Activated B cell treated with CpG ODN at 0.5 μM for 24 hours (primary cell): ENCODE results near the gene SEMA6A. TPM values are rescaled to one million over a fixed set of nuclear protein-coding genes. Genes with fewer than 3 reads are reported as not detected.

ENCODE experiments used
- ATAC-seq: fragments of 200-7000 bp; cut with Tn5 transposase; one replicate; pipeline ENCODE4 v1.10.0; 2021; ENCODE audit warnings: low read depth, mild to moderate bottlenecking, moderate library complexity
- CTCF ChIA-PET: fragments of 350-600 bp; sonication (Branson Sonifier 250); formaldehyde crosslinking; loops from one replicate; lab custom pipeline; 2021; ENCODE audit warnings: antibody characterized with exemption; lab: Charles Lee
- POLR2A ChIA-PET: fragments of 350-600 bp; sonication (Branson Sonifier 250); formaldehyde crosslinking; loops from one replicate; lab custom pipeline; 2021; ENCODE audit warnings: antibody characterized with exemption; lab: Charles Lee
- DNase-seq: peaks from one replicate; pipeline ENCODE4 v3.0.0; 2022
- H3K27ac Mint-ChIP-seq: one replicate; pipeline ENCODE4 v1.8.0; 2020; ENCODE audit warnings: mixed read lengths
- H3K27me3 Mint-ChIP-seq: one replicate; pipeline ENCODE4 v1.8.0; 2021; ENCODE audit warnings: mixed read lengths
- H3K36me3 Mint-ChIP-seq: one replicate; pipeline ENCODE4 v1.8.0; 2021; ENCODE audit warnings: low read depth, mixed read lengths
- H3K4me1 Mint-ChIP-seq: one replicate; pipeline ENCODE4 v1.8.0; 2021; ENCODE audit warnings: mixed read lengths
- H3K4me3 Mint-ChIP-seq: one replicate; pipeline ENCODE4 v1.8.0; 2020; ENCODE audit warnings: mild to moderate bottlenecking, mixed read lengths
- H3K9me3 Mint-ChIP-seq: one replicate; pipeline ENCODE4 v1.8.0; 2020; ENCODE audit warnings: mixed read lengths
- intact Hi-C: fragments of 100-400 bp; cut with micrococcal nuclease; formaldehyde crosslinking; loops from one replicate; pipeline ENCODE4 v1.15.1; 2024
- total RNA-seq: library from RNA; stranded (reverse); gene quantifications from 2 replicates; pipeline ENCODE4 v1.2.3, GENCODE V29; 2022
- TF ChIP-seq, protein P1 (sequence below): fragments of 200-600 bp; IDR thresholded peaks from one replicate; pipeline ENCODE4 v1.8.0; 2022; ENCODE audit warnings: antibody characterized with exemption, mild to moderate bottlenecking

SEMA6A gene
- total RNA-seq, 1 donor from 2014 or later: 0.20 TPM

DNA sequence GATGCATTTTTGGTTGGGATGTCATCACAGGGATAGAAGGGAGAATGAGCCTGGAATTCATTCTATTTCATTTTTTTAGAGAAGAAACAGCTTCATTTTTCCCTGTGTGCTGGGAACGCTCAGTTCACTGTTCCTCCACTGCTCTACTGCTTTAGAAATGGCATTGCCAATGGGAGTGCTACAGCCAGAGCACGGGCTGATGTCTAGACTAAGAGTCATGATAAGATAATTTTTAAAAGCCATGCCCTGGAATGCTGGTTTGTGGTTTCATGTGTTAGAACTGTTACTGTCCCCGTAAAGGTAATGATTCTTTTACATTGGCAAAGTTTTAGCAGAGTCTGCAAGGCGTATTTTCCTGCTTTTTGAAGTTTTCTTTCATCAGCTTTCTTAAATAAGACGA is 119.6 kb downstream of the SEMA6A start:
- ATAC-seq (no peak), DNase-seq (no peak)
- POLR2A ChIA-PET: no interaction called here
- H3K4me3 Mint-ChIP-seq: no peak overlapping the region
- no peaks in the 10 kb centered on the region for H3K9me3 Mint-ChIP-seq
- CTCF ChIA-PET: no interaction called here
- H3K27ac Mint-ChIP-seq: no peak overlapping the region
- TF ChIP-seq, protein P1, sequence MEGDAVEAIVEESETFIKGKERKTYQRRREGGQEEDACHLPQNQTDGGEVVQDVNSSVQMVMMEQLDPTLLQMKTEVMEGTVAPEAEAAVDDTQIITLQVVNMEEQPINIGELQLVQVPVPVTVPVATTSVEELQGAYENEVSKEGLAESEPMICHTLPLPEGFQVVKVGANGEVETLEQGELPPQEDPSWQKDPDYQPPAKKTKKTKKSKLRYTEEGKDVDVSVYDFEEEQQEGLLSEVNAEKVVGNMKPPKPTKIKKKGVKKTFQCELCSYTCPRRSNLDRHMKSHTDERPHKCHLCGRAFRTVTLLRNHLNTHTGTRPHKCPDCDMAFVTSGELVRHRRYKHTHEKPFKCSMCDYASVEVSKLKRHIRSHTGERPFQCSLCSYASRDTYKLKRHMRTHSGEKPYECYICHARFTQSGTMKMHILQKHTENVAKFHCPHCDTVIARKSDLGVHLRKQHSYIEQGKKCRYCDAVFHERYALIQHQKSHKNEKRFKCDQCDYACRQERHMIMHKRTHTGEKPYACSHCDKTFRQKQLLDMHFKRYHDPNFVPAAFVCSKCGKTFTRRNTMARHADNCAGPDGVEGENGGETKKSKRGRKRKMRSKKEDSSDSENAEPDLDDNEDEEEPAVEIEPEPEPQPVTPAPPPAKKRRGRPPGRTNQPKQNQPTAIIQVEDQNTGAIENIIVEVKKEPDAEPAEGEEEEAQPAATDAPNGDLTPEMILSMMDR: no peak
- intact Hi-C loops: no loop called here
- peaks cover 4% of the 10 kb centered on the region for H3K36me3 Mint-ChIP-seq
- no peaks in the 10 kb centered on the region for H3K27me3 Mint-ChIP-seq
- peaks cover 15% of the 10 kb centered on the region for H3K4me1 Mint-ChIP-seq

DNA sequence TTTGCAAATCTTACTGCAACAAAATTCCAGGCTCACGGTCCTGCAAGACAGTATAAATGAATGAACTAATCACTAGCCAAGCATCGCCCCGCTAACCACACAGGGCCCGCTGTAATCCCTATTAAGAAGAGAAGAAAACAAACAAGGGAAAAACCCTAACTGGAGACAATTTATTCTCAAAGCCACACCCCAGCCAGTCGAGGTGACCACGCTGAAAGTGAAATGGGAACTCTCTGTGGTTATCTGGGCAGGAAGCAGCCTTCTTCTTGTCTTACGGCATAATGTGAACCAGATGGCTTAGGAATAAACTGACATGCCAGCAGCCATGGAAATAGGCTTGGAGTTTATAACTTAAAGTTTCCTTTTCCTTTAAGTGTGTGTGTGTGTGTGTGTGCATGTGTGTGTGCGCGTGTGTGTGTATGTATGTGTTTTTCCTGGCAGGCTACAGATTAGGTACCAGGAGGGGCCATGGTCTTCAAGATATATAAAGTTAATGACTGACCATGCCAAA is 120.2 kb downstream of the SEMA6A start:
- DNase-seq (no peak), ATAC-seq (no peak)
- peaks cover 15% of the 10 kb centered on the region for H3K4me1 Mint-ChIP-seq
- TF ChIP-seq, protein P1: no peak
- H3K27me3 Mint-ChIP-seq: no peaks in the 10 kb centered on the region
- ChIA-PET CTCF (no interaction called here), POLR2A (no interaction called here)
- H3K27ac Mint-ChIP-seq: no peak overlapping the region
- intact Hi-C loops: no loop called here
- no peaks in the 10 kb centered on the region for H3K9me3 Mint-ChIP-seq
- H3K36me3 Mint-ChIP-seq: peaks cover 7% of the 10 kb centered on the region
- no peak overlapping the region for H3K4me3 Mint-ChIP-seq

DNA sequence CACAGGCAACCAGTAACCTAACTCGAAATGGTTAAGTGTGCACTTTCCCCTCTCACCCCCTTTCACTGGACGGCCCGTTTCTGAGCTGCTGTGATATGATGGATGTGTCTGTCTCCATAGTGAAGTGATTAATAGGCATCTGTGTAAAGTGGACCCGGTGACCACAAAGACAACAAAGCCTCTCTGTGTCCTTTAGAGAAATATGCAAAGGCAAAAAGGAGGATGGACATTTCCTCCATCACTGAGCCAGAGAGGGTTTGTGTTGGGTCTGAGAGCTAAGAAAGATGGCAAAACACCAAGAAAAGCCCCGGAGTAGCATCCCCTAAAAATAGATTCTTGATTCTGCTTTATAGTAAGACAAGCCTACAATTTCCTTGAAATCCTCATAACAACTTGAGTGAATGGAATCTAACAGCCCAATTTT is 120.6 kb downstream of the SEMA6A start:
- Mint-ChIP-seq H3K4me3 (no peak overlapping the region), H3K36me3 (peaks cover 11% of the 10 kb centered on the region), H3K9me3 (no peaks in the 10 kb centered on the region), H3K4me1 (peaks cover 15% of the 10 kb centered on the region), H3K27ac (no peak overlapping the region), H3K27me3 (no peaks in the 10 kb centered on the region)
- no peak for ATAC-seq
- ChIA-PET POLR2A (no interaction called here), CTCF (no interaction called here)
- TF ChIP-seq, protein P1: no peak
- no peak for DNase-seq
- intact Hi-C loops: no loop called here

DNA sequence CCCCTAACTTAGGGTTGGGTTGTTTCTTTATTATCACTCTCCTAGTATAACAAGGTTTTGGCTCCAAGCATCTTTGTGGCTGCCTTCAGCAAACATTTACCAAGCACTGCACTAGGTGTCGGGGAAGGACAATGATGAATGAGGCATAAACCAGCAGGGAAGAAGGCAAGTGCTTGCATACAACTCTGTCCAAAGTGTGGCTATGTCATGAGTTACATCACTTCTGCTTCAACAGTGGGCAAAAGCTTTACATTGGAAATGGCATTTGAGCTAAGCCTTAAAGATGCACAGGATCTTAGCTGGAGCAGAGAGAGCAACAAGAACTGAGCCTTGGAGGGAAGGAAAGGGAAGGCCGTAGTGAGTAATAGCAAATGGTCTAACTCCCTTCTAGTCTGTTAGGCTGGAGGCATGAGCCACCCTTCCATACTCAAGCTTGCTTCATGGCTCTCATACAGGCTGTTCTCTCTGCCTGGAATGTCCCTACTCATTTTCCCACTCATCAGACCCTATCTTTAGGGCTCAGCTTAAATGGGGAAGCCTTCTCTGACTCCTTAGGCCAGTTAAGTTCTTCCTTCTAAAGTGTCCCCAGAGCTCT is 121.8 kb downstream of the SEMA6A start:
- intact Hi-C loops: no loop called here
- H3K36me3 Mint-ChIP-seq: peaks cover 14% of the 10 kb centered on the region
- POLR2A ChIA-PET: no interaction called here
- ATAC-seq (no peak), DNase-seq (no peak)
- TF ChIP-seq, protein P1: no peak
- no peaks in the 10 kb centered on the region for H3K27me3 Mint-ChIP-seq
- peaks cover 15% of the 10 kb centered on the region for H3K4me1 Mint-ChIP-seq
- no peak overlapping the region for H3K4me3 Mint-ChIP-seq
- H3K27ac Mint-ChIP-seq: no peak overlapping the region
- CTCF ChIA-PET: no interaction called here
- H3K9me3 Mint-ChIP-seq: no peaks in the 10 kb centered on the region

DNA sequence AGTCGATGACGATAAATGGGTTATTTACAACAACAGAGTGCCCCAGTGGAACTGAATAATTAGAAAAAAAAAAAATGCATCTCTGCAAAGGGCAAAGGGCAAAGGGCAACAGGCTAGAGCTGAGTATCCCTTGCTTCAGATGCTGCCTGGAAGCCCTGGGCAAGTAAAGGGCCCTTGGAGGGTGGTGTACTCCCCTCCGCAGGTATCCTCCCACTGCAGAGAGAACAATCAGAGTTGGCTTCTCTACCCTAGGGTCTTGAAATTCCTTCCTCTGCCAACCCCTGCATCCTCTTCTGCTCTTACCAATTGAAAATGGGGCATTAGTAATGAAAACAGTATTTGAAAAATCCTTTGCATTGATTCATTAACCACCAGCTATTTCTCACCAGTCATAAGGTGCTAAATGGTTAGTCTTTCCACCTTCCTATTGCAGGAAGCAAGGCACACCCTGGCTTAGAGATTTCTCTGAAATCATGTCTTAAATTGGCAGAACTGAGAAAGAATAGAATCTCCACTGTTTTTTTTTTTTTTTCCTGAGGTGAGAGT is 122.6 kb downstream of the SEMA6A start:
- H3K36me3 Mint-ChIP-seq: peaks cover 18% of the 10 kb centered on the region
- intact Hi-C loops: no loop called here
- ChIA-PET CTCF (no interaction called here), POLR2A (no interaction called here)
- peaks cover 15% of the 10 kb centered on the region for H3K4me1 Mint-ChIP-seq
- TF ChIP-seq, protein P1: no peak
- DNase-seq (no peak), ATAC-seq (no peak)
- H3K27ac Mint-ChIP-seq: no peak overlapping the region
- no peaks in the 10 kb centered on the region for H3K27me3 Mint-ChIP-seq
- no peak overlapping the region for H3K4me3 Mint-ChIP-seq
- no peaks in the 10 kb centered on the region for H3K9me3 Mint-ChIP-seq
